OCI-LY3 (cell line): ENCODE data around the gene CHST13.

Source experiments
- CTCF ChIP-seq: fragments of 200-600, 300-600 bp; sonication (generic); IDR thresholded peaks from 2 replicates; pipeline ENCODE4 v1.5.1; 2014; ENCODE audit warnings: antibody characterized with exemption, low read length, low read depth
- EZH2phosphoT487 ChIP-seq: fragments of 200-600 bp; shearing (Covaris generic); IDR thresholded peaks from 2 replicates; pipeline ENCODE4 v1.6.1; 2018; ENCODE audit warnings: antibody characterized with exemption, mixed run types, low read depth

GRCh38 chr3:126557415-126557745 is 33.4 kb downstream of the CHST13 start:
- TF ChIP-seq CTCF (no peak), EZH2phosphoT487 (no peak)
